GM21723 (cell line): Measurements from ENCODE around the gene PGP.

Experiments used
- ATAC-seq: cut with Tn5 transposase; IDR thresholded peaks from one replicate; pipeline ENCODE4 v1.9.1; 2021; ENCODE audit warnings: mild to moderate bottlenecking, moderate library complexity; ENCODE audit not compliant: unreplicated experiment

The PGP gene

DNA sequence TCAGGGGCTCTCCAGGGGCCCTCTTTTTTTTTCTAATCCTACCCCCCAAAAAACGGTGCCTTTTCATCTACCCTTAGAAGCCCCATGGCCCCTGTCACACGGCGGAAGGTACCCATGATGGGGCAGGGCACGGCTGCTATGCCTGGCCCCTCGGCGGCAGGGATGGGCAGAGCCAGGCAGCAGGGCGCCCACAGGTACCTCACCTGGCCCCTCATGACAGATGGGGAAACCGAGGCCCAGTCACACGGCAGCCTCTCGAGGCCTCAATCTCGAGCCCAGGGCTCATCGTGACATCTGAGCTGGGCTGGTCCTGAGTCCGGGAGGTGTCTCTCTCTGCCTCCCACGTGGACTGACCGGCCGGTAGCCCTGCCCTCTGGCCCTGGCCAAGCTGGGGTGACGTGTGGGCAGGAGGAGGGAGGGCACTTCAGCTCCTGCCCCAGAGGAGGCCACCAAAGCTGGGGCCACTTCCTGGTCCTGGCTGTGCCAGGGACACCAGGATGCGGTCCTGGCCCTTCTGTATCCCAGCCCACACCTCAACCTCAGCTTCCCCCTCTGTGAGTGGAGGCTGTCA, 47.5 kb downstream of the PGP start:
- ATAC-seq: no peak

DNA sequence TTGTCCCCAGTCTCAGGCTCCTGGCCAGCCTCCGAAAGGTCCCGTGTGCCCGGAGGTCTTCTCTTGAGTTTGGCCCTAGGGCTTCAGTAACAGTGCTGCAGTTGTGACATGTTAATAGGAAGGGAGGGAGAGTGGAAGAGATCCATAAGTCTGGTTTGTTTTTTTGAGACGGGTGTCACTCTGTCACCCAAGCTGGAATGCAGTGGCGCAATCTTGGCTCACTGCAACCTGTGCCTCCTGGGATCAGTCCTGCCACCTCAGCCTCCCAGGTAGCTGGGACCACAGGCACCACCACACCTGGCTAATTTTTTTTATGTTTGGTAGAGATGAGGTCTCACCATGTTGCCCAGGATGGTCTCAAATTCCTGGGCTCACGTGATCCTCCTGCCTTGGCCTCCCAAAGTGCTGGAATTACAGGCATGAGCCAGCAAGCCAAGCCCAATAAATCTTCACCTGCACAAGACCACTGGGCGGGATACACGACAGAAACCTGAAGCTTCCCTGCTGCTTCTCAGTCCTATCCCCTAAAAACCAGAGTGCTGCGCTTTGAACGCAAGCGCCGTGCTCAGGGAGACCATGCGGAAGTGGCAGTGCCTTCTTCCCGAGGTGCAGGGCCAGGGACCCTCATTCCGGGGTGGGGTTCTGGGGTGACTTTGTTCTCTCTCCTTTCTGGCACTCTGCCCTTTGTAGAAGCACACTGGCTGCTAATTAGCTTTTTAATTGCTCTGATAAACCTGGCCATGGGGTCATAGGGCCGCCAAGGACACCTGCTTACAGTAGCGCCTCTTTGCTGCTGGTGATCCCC, 48.2 kb downstream of the PGP start:
- ATAC-seq: no peak

DNA sequence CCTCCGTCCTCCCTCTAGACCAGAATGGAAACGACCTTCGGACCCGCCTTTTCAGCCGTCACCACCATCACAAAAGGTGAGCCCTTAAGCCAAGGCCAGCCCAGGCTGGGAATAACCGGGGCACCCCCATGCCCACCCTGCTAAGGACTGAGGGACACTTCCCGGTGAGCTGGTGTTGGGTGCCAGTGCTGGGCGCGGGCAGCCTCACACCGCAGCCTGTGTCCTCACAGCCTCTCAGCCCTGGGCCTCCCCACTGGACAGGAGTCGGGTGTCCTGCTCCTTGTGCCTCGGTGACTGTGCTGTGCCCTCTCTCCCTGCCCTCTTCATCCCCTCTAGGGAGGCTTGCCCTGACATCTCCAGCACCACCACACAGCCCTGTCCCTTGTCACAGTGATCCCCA, 48.8 kb downstream of the PGP start:
- no peak for ATAC-seq

- no peak for ATAC-seq
Observed at GRCh38 chr16:2163211-2163881, 51.3 kb downstream of the PGP start.

DNA sequence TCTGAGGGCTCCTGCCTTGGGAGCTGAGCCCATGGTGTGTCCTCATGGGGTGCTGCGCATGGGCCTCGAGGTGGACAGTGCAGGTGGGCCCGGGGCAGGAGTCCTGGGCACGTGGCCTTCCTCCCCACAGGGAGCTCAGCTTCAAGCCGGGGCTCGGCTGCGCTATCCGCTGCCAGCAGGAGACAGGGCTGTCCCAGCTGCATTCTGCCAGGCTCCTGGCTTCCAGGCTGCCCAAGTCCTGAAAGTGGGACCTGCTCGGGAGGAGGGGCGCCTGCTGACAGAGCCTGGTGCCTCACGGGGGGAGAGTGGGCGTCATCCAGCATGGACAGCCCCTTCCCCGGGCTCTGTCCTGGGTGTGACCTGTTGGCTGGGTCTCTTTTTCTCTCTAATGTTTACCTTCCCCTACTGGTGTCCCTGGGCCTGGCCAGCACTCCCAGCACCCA, 51.9 kb downstream of the PGP start:
- ATAC-seq: no peak

- ATAC-seq: no peak
Observed at GRCh38 chr16:2161911-2162310, 52.7 kb downstream of the PGP start.
